ENCODE data around the gene ANKRD28.

The ANKRD28 gene

DNA sequence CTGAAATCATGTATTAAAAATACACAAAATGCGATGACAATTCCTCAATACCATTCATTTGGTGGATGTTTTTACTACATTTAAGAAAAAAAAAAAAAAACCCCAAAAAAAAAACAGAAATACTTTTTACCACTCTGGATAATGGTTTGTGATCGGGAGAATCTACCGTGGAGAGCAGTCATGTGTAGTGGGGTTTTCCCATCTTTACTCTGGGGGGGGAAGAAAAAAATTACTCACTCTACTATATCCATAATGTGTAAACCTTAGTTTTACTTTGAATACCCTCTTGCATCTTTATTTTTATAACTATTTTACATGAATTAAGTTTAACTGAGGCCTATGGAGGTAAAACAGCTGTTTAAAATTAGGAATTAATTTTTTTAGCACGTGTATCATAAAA, 83.3 kb downstream of the ANKRD28 start:
- DNase-seq, result no peak

- no peak for DNase-seq
Measured at GRCh38 chr3:15713364-15713763, 84.4 kb downstream of the ANKRD28 start.

DNA sequence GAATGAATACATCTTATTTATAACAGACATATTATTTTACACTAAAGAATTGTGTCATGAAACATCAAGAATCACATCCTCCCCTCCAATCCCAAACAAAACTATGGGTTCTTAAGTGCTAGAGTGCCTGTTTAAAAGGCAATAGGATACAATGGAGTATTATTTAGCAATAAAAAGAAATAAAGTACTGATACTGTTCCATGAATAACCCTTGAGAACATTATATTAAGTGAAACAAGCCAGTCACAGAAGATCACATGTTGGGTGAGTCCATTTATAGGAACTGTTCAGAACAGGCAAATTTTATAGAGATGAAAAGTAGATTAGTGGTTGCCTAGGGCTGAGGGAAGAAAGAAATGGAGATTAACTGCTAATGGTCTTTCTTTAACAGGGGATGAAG, 86.5 kb downstream of the ANKRD28 start:
- DNase-seq, result no peak

- no peak for DNase-seq
Measured at GRCh38 chr3:15708882-15709677, 88.7 kb downstream of the ANKRD28 start.

DNA sequence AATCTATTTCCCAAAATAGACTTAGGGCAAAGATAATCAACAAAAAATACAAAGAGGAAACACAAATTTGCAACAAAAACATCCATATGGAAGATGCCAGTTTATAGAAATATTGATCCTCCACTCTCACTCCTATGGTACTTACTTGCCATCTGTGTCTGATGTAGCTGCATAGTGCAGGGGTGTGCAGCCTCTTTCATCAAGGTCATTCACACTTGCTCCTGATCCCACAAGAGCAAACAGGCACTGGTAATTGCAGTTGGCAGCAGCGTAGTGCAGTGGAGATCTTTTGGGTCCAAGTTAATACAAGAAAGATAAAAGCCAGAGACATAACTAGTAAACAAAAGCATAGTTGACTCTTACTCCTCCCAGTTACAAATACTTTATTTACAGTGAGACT, 90.0 kb downstream of the ANKRD28 start:
- DNase-seq, result no peak

GRCh38 chr3:15703346-15703745, 94.4 kb downstream of the ANKRD28 start:
- no peak for DNase-seq

DNA sequence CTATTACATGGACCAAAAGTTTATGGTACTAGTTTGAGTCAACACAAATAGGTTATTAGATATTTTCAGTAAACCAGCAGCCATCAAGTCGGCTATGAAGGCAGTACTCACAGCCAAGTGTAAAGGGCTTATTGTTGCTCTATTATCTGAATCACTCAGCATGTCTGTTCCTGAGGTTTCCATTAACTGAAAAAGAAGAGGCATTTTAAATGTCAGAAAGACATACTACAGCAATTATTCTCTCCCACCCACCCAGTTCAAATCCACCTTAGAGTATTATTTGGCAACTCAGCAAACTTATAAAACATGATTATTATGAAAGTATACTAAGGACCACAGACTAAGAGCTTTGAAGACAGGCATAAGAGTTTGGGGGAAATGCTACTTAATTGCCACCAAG, 103.2 kb downstream of the ANKRD28 start:
- no peak for DNase-seq

DNA sequence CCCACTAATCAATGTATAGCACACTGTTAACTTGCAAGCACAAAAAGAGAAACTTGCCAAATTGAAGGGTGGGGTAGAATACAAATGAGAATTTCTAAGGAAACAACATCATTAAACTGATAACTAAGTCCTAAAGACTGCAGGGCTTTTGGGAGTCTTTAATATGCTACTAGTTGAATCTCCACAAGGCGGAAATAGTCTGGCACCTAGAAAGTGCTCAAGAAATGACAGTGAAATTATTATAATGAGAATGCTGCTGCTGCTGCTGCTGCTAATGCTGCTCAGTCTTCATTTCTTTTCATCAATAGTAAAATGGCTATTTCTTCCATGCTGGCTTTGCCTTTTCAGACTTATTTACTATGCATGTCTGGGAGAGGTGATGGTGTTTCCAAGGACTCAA, 104.4 kb downstream of the ANKRD28 start:
- DNase-seq, result no peak

DNA sequence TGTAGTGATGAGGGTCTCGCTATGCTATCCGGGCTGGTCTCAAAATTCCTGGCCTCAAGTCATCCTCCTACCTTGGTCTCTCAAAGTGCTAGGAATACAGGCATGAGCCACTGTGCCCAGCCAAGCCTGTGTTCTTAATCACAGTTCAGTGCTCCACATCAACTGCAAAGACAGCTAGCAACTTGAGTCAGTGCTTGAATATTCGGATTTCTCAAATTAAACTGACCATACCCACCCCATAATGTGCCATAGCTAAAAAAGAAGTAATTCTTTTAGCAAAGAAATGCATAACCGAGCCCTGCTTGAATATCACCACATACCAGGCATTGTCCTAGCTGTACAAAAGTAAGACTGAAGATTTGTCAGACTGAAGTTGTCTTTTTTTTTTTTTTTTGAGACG, 107.0 kb downstream of the ANKRD28 start:
- DNase-seq, result no peak

GRCh38 chr3:15690230-15690629, 107.5 kb downstream of the ANKRD28 start:
- no peak for DNase-seq

GRCh38 chr3:15685927-15686326, 111.9 kb downstream of the ANKRD28 start:
- DNase-seq, result peak; percentile 18

DNA sequence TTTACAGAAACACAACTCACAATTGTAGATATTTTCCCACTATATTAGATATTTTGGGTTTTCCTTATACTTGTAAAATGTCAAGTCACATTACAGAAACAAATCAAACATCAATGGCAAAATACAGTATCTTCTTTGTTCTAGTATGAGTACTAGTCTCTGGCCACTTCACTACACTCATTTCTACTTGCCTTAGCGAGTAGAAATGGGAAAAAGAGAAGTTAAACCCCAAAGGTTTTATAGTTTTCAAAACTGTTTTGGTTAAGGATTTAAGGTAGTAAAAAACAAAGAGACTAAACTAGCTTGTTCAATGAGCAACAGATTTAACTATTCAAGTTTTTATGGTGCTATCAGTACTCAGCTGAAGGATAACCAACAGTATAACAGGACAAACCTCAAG, 114.5 kb downstream of the ANKRD28 start:
- no peak for DNase-seq

DNA sequence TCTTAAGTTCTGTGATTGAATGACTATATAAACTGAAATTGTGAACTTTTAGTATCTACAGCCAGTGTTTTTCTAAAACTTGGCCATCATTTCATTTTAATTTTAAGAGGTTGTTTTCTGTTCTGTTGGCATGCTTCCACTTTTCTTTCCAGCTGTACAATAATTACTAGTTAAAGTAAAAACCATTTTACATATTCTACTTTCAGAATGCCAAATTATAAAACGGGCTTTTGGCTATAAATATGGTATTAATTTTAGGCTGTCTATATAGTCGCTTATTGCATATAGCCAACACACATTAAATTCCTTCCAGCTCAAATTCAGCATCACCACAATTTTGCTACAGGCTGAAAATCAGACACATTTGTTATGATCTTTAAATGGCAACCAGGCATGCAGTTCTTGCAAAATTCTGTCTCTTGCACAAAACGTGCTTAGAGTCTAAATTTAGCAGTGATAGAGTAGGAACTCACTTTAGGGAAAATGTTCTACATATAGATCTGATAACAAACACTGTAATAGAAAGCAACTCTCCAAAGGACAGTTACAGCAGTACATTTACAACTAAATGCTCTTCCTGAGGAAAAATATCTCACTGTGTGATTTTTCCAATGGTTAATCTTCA, 115.1 kb downstream of the ANKRD28 start:
- DNase-seq, result no peak

GRCh38 chr3:15681668-15682067, 116.1 kb downstream of the ANKRD28 start:
- peak; percentile 43 for DNase-seq

GRCh38 chr3:15679306-15679705, 118.5 kb downstream of the ANKRD28 start:
- no peak for DNase-seq

GRCh38 chr3:15676259-15676658, 121.5 kb downstream of the ANKRD28 start:
- no peak for DNase-seq

DNA sequence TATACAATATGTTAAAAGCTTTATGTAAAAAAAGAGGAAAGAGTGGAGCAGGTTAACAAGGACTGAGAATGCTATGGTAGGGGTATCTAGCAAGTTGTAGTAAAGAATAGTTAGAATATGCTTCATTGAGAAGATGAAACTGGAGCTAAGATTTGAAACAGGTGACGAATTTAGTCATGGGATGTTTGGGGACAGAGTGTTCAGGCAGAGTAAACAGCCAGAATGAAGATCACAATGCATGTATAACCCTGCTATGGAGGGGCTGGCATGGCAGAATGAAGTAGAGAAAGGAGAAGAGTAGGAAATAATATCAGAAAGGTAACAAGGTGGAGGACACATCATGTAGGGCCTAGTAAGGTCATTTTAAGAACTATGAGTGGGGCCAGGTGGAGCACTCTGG, 124.2 kb downstream of the ANKRD28 start:
- no peak for DNase-seq

- peak; percentile 29 for DNase-seq
Measured at GRCh38 chr3:15667484-15667883, 130.3 kb downstream of the ANKRD28 start.

GRCh38 chr3:15666277-15666676, 131.5 kb downstream of the ANKRD28 start:
- DNase-seq, result no peak

DNA sequence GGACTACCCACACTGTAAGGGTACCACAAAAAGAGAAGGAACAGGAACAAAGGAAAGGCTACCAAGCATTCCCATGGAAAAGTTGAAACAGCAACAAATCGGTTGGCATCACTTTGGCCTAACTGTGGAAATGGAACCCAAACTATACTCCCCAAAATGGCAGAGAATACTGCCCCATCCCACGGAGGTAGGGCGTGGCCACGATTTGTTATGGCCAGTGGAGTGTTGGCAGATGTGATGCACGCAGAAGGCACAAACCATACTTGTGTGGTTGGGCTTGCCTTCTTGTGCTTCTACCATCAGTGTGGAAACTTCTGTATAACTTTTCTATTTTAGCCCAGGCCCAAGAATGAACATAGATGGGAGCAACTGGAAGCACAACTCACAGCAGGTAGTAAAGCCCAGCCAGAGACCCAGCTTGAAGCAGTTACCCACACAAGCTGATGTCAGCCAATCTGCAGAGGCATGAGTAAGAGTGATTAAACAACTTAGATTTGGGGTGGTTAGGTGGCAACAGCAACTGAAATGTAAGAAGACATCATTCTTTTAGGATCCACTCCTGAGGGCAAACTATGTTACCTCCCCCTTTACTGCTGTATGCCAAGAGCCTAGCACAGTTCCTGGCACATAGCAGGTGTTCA, 132.1 kb downstream of the ANKRD28 start:
- DNase-seq, result no peak

- no peak for DNase-seq
Measured at GRCh38 chr3:15664144-15664543, 133.6 kb downstream of the ANKRD28 start.

GRCh38 chr3:15660055-15660935, 137.5 kb downstream of the ANKRD28 start:
- no peak for DNase-seq

Measured in CD4-positive, alpha-beta T cell treated with Interleukin-15 for 1 hour (primary cell).